ENCODE results near the gene RILPL2. TPM values are rescaled to one million over a fixed set of nuclear protein-coding genes. Genes with fewer than 3 reads are reported as not detected.

RILPL2 gene
- total and polyA plus RNA-seq, 2 of the 13 experiments (the other 11 are each of a cell fraction or from before 2014, with no cell fraction given) = 2.7 to 8.1 TPM

- TF ChIP-seq HBP1 (CRISPR knock-in tag; IDR thresholded peaks at IDR 0.05; ENCODE audit: low read depth) (no peak), GPBP1L1 (CRISPR knock-in tag; IDR thresholded peaks at IDR 0.05) (no peak), ELF3 (CRISPR knock-in tag; IDR thresholded peaks at IDR 0.05) (no peak), GATAD1 (CRISPR knock-in tag; IDR thresholded peaks at IDR 0.05) (no peak), DDIT3 (CRISPR knock-in tag; IDR thresholded peaks at IDR 0.05) (no peak), GABPA (IDR thresholded peaks at IDR 0.05; ENCODE audit: low read depth, low read length) (no peak), GABPA (CRISPR knock-in tag; IDR thresholded peaks at IDR 0.05; ENCODE audit: low read depth) (peak; percentile 8; the same call in 1 of the 2 replicates), ZNF383 (CRISPR knock-in tag; IDR thresholded peaks at IDR 0.05; ENCODE audit: borderline replicate concordance) (no peak), ZNF614 (CRISPR knock-in tag; IDR thresholded peaks at IDR 0.05; ENCODE audit: borderline replicate concordance) (no peak), SKI (IDR thresholded peaks at IDR 0.05; ENCODE audit: partially characterized antibody) (no peak), HDAC1 (CRISPR knock-in tag; IDR thresholded peaks at IDR 0.05) (peak; percentile 38), SIN3A (IDR thresholded peaks at IDR 0.05; ENCODE audit: borderline replicate concordance, low read depth, low read length) (0 out of 2 replicates have a peak, but pooled peaks have one; percentile 42), TEAD2 (CRISPR knock-in tag; IDR thresholded peaks at IDR 0.05) (no peak), SP4 (CRISPR knock-in tag; IDR thresholded peaks at IDR 0.05) (no peak), ZFP90 (CRISPR knock-in tag; IDR thresholded peaks at IDR 0.05; ENCODE audit: borderline replicate concordance) (0 out of 2 replicates have a peak, but pooled peaks have one; percentile 16), ZNF251 (CRISPR knock-in tag; IDR thresholded peaks at IDR 0.05) (no peak), RAD21 (CRISPR knock-in tag; IDR thresholded peaks at IDR 0.05) (no peak), RFX5 (IDR thresholded peaks at IDR 0.05; ENCODE audit: low read depth, low read length) (peak; percentile 85), ZNF317 (CRISPR knock-in tag; IDR thresholded peaks at IDR 0.05) (no peak), ZBTB1 (CRISPR knock-in tag; IDR thresholded peaks at IDR 0.05; ENCODE audit: borderline replicate concordance) (no peak), ZNF749 (CRISPR knock-in tag; IDR thresholded peaks at IDR 0.05; ENCODE audit: borderline replicate concordance) (no peak), ZBTB7A (CRISPR knock-in tag; IDR thresholded peaks at IDR 0.05) (no peak), ZNF788 (CRISPR knock-in tag; IDR thresholded peaks at IDR 0.05; ENCODE audit: borderline replicate concordance) (no peak), KLF16 (CRISPR knock-in tag; IDR thresholded peaks at IDR 0.05) (no peak), SAFB2 (CRISPR knock-in tag; IDR thresholded peaks at IDR 0.05; ENCODE audit: borderline replicate concordance, low read depth) (no peak), ZFX (CRISPR knock-in tag; IDR thresholded peaks at IDR 0.05; ENCODE audit: low read depth) (peak; percentile 45; the same call in 1 of the 2 replicates), MED13 (CRISPR knock-in tag; IDR thresholded peaks at IDR 0.05) (no peak), ZNF747 (CRISPR knock-in tag; IDR thresholded peaks at IDR 0.05; ENCODE audit: borderline replicate concordance) (no peak), ZFP82 (CRISPR knock-in tag; IDR thresholded peaks at IDR 0.05; ENCODE audit: borderline replicate concordance) (no peak), KDM2A (CRISPR knock-in tag; IDR thresholded peaks at IDR 0.05; ENCODE audit: borderline replicate concordance, low read depth) (peak; percentile 35; the same call in 1 of the 2 replicates)
Measured at GRCh38 chr12:123388177-123388950, 48.1 kb downstream of the RILPL2 start (continued).

Measured in HepG2 (cell line).